OCI-LY3 (cell line): ENCODE results near the gene GLYR1.
"Not testable (repeated sequence)": the region's sequence is repeated elsewhere in the genome, so short reads cannot be mapped to it uniquely, and the experiment has no call there.

ENCODE experiments used
- H2AFZ ChIP-seq: fragments of 200-600, 300-600 bp; shearing (Covaris generic); 2 replicates; pipeline ENCODE4 v1.6.0; 2014; ENCODE audit warnings: antibody characterized with exemption, low read depth, low read length
- H3K27ac ChIP-seq: fragments of 200-600, 300-600 bp; sonication (generic); 2 replicates; pipeline ENCODE4 v1.5.1; 2014; ENCODE audit warnings: mild to moderate bottlenecking, low read length, moderate library complexity, mixed read lengths
- H3K27me3 ChIP-seq: fragments of 200-600, 300-600 bp; sonication (generic); 2 replicates; pipeline ENCODE4 v1.6.1; 2014; ENCODE audit warnings: low read depth, low read length, mixed read lengths
- H3K36me3 ChIP-seq: fragments of 200-600, 300-600 bp; sonication (generic); replicated peaks from 2 replicates; pipeline ENCODE3; 2014; ENCODE audit warnings: low read depth, low read length, mixed read lengths
- H3K4me1 ChIP-seq: fragments of 300-600, 200-600 bp; sonication (generic); 2 replicates; pipeline ENCODE4 v1.6.1; 2014; ENCODE audit warnings: low read length, mixed read lengths
- H3K4me2 ChIP-seq: fragments of 200-600, 300-600 bp; sonication (generic); 2 replicates; pipeline ENCODE4 v1.6.1; 2014; ENCODE audit warnings: low read length, mixed read lengths
- H3K4me3 ChIP-seq: fragments of 300-600, 200-600 bp; sonication (generic); 2 replicates; pipeline ENCODE4 v1.5.1; 2014; ENCODE audit warnings: antibody characterized with exemption, mild to moderate bottlenecking, low read length, moderate library complexity
- H3K79me2 ChIP-seq: fragments of 300-600, 200-600 bp; shearing (Covaris generic); 2 replicates; pipeline ENCODE4 v1.6.1; 2014; ENCODE audit warnings: mild to moderate bottlenecking, low read length, mixed read lengths
- H3K9ac ChIP-seq: fragments of 300-600, 200-600 bp; shearing (Covaris generic); 2 replicates; pipeline ENCODE4 v1.6.0; 2014; ENCODE audit warnings: mild to moderate bottlenecking, low read length, moderate library complexity
- H3K9me3 ChIP-seq: fragments of 200-600, 300-600 bp; shearing (Covaris generic); 2 replicates; pipeline ENCODE4 v1.6.1; 2014; ENCODE audit warnings: low read length, mixed read lengths; ENCODE audit not compliant: insufficient read depth
- H4K20me1 ChIP-seq: fragments of 200-600, 300-600 bp; sonication (generic); 2 replicates; pipeline ENCODE4 v1.6.1; 2016; ENCODE audit warnings: low read length, mixed read lengths; ENCODE audit not compliant: insufficient read depth
- CTCF ChIP-seq: fragments of 200-600, 300-600 bp; sonication (generic); IDR thresholded peaks from 2 replicates; pipeline ENCODE4 v1.5.1; 2014; ENCODE audit warnings: antibody characterized with exemption, low read length, low read depth
- EZH2phosphoT487 ChIP-seq: fragments of 200-600 bp; shearing (Covaris generic); IDR thresholded peaks from 2 replicates; pipeline ENCODE4 v1.6.1; 2018; ENCODE audit warnings: antibody characterized with exemption, mixed run types, low read depth

The GLYR1 gene

GRCh38 chr16:4787068-4787467, 60.0 kb downstream of the GLYR1 start:
- no peaks in the 10 kb centered on the region for H4K20me1 ChIP-seq
- no peak overlapping the region for H2AFZ ChIP-seq
- H3K4me1 ChIP-seq: peaks cover 8% of the 10 kb centered on the region
- H3K4me2 ChIP-seq: no peak overlapping the region
- H3K36me3 ChIP-seq: no peaks in the 10 kb centered on the region
- no peaks in the 10 kb centered on the region for H3K27me3 ChIP-seq
- H3K9me3 ChIP-seq: no peaks in the 10 kb centered on the region
- H3K79me2 ChIP-seq: no peaks in the 10 kb centered on the region
- no peak overlapping the region for H3K27ac ChIP-seq
- no peak overlapping the region for H3K4me3 ChIP-seq
- TF ChIP-seq EZH2phosphoT487: no peak
- no peak for TF ChIP-seq CTCF
- no peak overlapping the region for H3K9ac ChIP-seq

GRCh38 chr16:4785758-4786433, 61.2 kb downstream of the GLYR1 start:
- Histone ChIP-seq H3K4me2 (no peak overlapping the region), H4K20me1 (no peaks in the 10 kb centered on the region), H3K79me2 (no peaks in the 10 kb centered on the region)

GRCh38 chr16:4784444-4784987, 62.6 kb downstream of the GLYR1 start:
- H3K79me2 ChIP-seq, H3K4me2 ChIP-seq, H3K27ac ChIP-seq, H3K4me1 ChIP-seq, H2AFZ ChIP-seq, H3K36me3 ChIP-seq, H3K27me3 ChIP-seq, H3K9ac ChIP-seq, H3K4me3 ChIP-seq, H4K20me1 ChIP-seq, H3K9me3 ChIP-seq: not testable (repeated sequence)

More at GRCh38 chr16:4785758-4786433, 61.2 kb downstream of the GLYR1 start:
- H3K36me3 ChIP-seq: no peaks in the 10 kb centered on the region
- no peak overlapping the region for H3K4me3 ChIP-seq
- no peaks in the 10 kb centered on the region for H3K27me3 ChIP-seq
- H3K4me1 ChIP-seq: peaks cover 9% of the 10 kb centered on the region
- TF ChIP-seq CTCF (no peak), EZH2phosphoT487 (no peak)
- H3K9me3 ChIP-seq: no peaks in the 10 kb centered on the region
- no peak overlapping the region for H3K9ac ChIP-seq
- no peak overlapping the region for H2AFZ ChIP-seq
- no peak overlapping the region for H3K27ac ChIP-seq

- Histone ChIP-seq H3K27me3 (no peaks in the 10 kb centered on the region), H3K27ac (no peak overlapping the region), H3K4me1 (peaks cover 9% of the 10 kb centered on the region), H3K4me2 (no peak overlapping the region), H3K9me3 (no peaks in the 10 kb centered on the region), H4K20me1 (no peaks in the 10 kb centered on the region), H3K79me2 (no peaks in the 10 kb centered on the region), H3K4me3 (no peak overlapping the region), H3K36me3 (no peaks in the 10 kb centered on the region), H3K9ac (no peak overlapping the region), H2AFZ (no peak overlapping the region)
- TF ChIP-seq EZH2phosphoT487: no peak
- no peak for TF ChIP-seq CTCF
These were observed 63.1 kb downstream of the GLYR1 start for GRCh38 chr16:4783951-4784336.
